HEK293 (cell line): ENCODE results near the gene CARD6.
"Not testable (repeated sequence)": the region's sequence is repeated elsewhere in the genome, so short reads cannot be mapped to it uniquely, and the experiment has no call there.

Experiments
- CTCF ChIA-PET: fragments of 350-600 bp; formaldehyde crosslinking; extraction: SDS; loops from one replicate; lab custom pipeline; 2021; ENCODE audit warnings: antibody characterized with exemption; lab: Yijun Ruan, JAX
- POLR2A ChIA-PET: fragments of 300-600 bp; formaldehyde crosslinking; extraction: SDS; loops from one replicate; lab custom pipeline; 2020; ENCODE audit warnings: antibody characterized with exemption, inconsistent platforms; lab: Yijun Ruan, JAX
- H3K27ac ChIP-seq: fragments of 200-500 bp; sonication (Bioruptor generic); 2 replicates; pipeline ENCODE4 v1.5.1; 2014; ENCODE audit warnings: low read depth, low read length, control low read depth, inconsistent platforms; ENCODE audit errors: extremely low read depth
- H3K36me3 ChIP-seq, 2 experiments: fragments of 200-500 bp in 1 of 2; sonication (Bioruptor generic) in 1 of 2; 1 replicate in 1 of 2; 2 replicates in 1 of 2; pipeline ENCODE4 v1.5.1; 2014 to 2017; ENCODE audit warnings: inconsistent platforms in 2 of 2, low read length in 2 of 2; ENCODE audit not compliant: control insufficient read depth in 2 of 2, insufficient read depth in 1 of 2
- H3K4me1 ChIP-seq: fragments of 200-500 bp; sonication (Bioruptor generic); 2 replicates; pipeline ENCODE4 v1.5.1; 2014; ENCODE audit warnings: mild to moderate bottlenecking, low read length, inconsistent platforms; ENCODE audit not compliant: control insufficient read depth, insufficient read depth
- H3K4me3 ChIP-seq: 2 replicates; pipeline ENCODE4 v1.5.1; 2011; ENCODE audit warnings: low read depth, mild to moderate bottlenecking, control low read depth, low read length, moderate library complexity
- H3K9me3 ChIP-seq: fragments of 200-500 bp; sonication (Bioruptor generic); 2 replicates; pipeline ENCODE4 v1.5.1; 2014; ENCODE audit warnings: low read depth, low read length, inconsistent platforms; ENCODE audit not compliant: control insufficient read depth, insufficient read depth
- GLIS1 ChIP-seq: fragments of 450-650 bp; formaldehyde crosslinking; IDR thresholded peaks from 2 replicates; pipeline ENCODE4 v1.5.1; 2016; ENCODE audit warnings: missing biosample characterization, missing genetic modification characterization
- MZF1 ChIP-seq: fragments of 450-650 bp; formaldehyde crosslinking; IDR thresholded peaks from 2 replicates; pipeline ENCODE4 v1.5.1; 2017; ENCODE audit warnings: missing biosample characterization, missing genetic modification characterization, borderline replicate concordance
- SCRT1 ChIP-seq: fragments of 450-650 bp; formaldehyde crosslinking; IDR thresholded peaks from 2 replicates; pipeline ENCODE4 v1.5.1; 2016; ENCODE audit warnings: missing biosample characterization, missing genetic modification characterization, borderline replicate concordance
- ZBTB17 ChIP-seq: fragments of 450-650 bp; formaldehyde crosslinking; IDR thresholded peaks from 2 replicates; pipeline ENCODE4 v1.5.1; 2016; ENCODE audit warnings: missing biosample characterization, missing genetic modification characterization
- ZEB2 ChIP-seq: fragments of 450-650 bp; formaldehyde crosslinking; IDR thresholded peaks from 2 replicates; pipeline ENCODE4 v1.5.1; 2016; ENCODE audit warnings: missing biosample characterization, missing genetic modification characterization
- ZNF391 ChIP-seq: fragments of 450-650 bp; formaldehyde crosslinking; IDR thresholded peaks from 2 replicates; pipeline ENCODE4 v1.5.1; 2016; ENCODE audit warnings: low read depth, missing biosample characterization, missing genetic modification characterization, borderline replicate concordance
- ZNF394 ChIP-seq: fragments of 450-650 bp; formaldehyde crosslinking; IDR thresholded peaks from 2 replicates; pipeline ENCODE4 v1.5.1; 2016; ENCODE audit warnings: missing biosample characterization, missing genetic modification characterization, mild to moderate bottlenecking, moderate library complexity, borderline replicate concordance
- ZNF558 ChIP-seq: fragments of 450-650 bp; formaldehyde crosslinking; IDR thresholded peaks from 2 replicates; pipeline ENCODE4 v1.5.1; 2016; ENCODE audit warnings: missing biosample characterization, missing genetic modification characterization
- ZNF629 ChIP-seq: fragments of 450-650 bp; formaldehyde crosslinking; IDR thresholded peaks from 2 replicates; pipeline ENCODE4 v1.5.1; 2017; ENCODE audit warnings: missing biosample characterization, missing genetic modification characterization
- ZSCAN30 ChIP-seq: fragments of 450-650 bp; IDR thresholded peaks from 2 replicates; pipeline ENCODE4 v1.5.1; 2018; ENCODE audit warnings: missing biosample characterization, mild to moderate bottlenecking, missing genetic modification characterization, moderate library complexity
- TF ChIP-seq, protein P1 (sequence below): fragments of 450-650 bp; formaldehyde crosslinking; IDR thresholded peaks from 2 replicates; pipeline ENCODE4 v1.5.1; 2016; ENCODE audit warnings: missing biosample characterization, missing genetic modification characterization
- TF ChIP-seq, protein P2 (sequence below): fragments of 450-650 bp; formaldehyde crosslinking; IDR thresholded peaks from 2 replicates; pipeline ENCODE4 v1.5.1; 2017; ENCODE audit warnings: missing biosample characterization, missing genetic modification characterization
- TF ChIP-seq, protein P3 (sequence below): fragments of 450-650 bp; IDR thresholded peaks from 2 replicates; pipeline ENCODE4 v1.5.1; 2018; ENCODE audit warnings: missing biosample characterization, mild to moderate bottlenecking, missing genetic modification characterization

Gene CARD6

DNA sequence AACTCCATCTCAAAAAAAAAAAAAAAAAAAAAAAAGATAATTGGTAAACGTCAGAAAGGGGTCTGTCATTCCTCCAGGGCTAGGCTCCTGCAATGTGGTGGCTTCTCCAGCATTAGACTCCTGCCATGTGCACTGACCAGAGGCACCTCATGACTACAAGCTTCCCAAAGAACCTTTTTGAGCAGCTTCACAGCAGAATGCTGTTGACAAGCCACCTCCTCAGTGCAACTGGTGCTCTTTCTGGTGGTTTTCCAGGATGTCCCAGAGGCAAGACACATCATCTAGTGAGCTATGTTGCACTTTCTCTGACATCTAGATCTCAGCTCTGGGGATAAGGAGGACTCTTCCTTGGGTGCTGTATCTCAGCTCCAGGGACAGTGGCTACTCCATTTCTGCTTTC lies 17.7 kb upstream of the CARD6 start (continued):
- TF ChIP-seq, protein P1, sequence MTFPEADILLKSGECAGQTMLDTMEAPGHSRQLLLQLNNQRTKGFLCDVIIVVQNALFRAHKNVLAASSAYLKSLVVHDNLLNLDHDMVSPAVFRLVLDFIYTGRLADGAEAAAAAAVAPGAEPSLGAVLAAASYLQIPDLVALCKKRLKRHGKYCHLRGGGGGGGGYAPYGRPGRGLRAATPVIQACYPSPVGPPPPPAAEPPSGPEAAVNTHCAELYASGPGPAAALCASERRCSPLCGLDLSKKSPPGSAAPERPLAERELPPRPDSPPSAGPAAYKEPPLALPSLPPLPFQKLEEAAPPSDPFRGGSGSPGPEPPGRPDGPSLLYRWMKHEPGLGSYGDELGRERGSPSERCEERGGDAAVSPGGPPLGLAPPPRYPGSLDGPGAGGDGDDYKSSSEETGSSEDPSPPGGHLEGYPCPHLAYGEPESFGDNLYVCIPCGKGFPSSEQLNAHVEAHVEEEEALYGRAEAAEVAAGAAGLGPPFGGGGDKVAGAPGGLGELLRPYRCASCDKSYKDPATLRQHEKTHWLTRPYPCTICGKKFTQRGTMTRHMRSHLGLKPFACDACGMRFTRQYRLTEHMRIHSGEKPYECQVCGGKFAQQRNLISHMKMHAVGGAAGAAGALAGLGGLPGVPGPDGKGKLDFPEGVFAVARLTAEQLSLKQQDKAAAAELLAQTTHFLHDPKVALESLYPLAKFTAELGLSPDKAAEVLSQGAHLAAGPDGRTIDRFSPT (tag by site-specific recombination) = no peak
- TF ChIP-seq, protein P2, sequence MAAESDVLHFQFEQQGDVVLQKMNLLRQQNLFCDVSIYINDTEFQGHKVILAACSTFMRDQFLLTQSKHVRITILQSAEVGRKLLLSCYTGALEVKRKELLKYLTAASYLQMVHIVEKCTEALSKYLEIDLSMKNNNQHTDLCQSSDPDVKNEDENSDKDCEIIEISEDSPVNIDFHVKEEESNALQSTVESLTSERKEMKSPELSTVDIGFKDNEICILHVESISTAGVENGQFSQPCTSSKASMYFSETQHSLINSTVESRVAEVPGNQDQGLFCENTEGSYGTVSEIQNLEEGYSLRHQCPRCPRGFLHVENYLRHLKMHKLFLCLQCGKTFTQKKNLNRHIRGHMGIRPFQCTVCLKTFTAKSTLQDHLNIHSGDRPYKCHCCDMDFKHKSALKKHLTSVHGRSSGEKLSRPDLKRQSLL (tag by site-specific recombination) = no peak
- TF ChIP-seq ZNF558 (tag by site-specific recombination) (no peak), SCRT1 (tag by site-specific recombination) (peak; percentile 76), ZBTB17 (tag by site-specific recombination) (0 out of 2 replicates have a peak, but pooled peaks have one; percentile 25)

DNA sequence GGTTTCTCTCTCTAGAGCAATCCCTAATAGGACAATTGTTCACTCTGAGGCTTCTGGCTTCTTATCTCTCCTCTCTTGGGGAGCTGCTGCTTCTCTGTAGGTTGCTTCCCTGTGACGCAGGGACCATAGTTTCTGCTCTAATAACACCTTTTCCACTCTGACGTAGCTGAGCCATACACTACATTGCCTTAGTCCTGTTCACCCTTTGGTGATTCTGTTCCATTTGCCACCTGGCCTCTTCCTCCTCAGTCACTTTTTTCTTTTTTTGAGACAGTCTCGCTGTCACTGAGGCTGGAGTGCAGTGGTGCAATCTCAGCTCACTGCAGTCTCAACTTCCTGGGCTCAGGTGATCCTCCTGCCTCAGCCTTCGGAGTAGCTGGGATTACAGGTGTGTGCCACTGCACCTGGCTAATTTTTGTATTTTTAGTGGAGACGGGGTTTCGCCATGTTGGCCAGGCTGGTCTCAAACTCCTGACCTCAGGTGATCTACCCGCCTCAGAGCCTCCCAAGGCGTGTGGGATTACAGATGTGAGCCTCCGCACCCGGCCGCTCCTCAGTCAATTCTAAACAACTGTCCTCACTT lies 15.6 kb upstream of the CARD6 start:
- not testable (repeated sequence) for H3K4me3 ChIP-seq, H3K27ac ChIP-seq, H3K9me3 ChIP-seq, H3K4me1 ChIP-seq
- H3K36me3 ChIP-seq = peaks cover 48 to 53% of the 10 kb centered on the region in 2 experiments
- TF ChIP-seq ZNF629 (tag by site-specific recombination) (peak; percentile 71), ZNF394 (tag by site-specific recombination) (peak; percentile 56; the same call in 1 of the 2 replicates), ZSCAN30 (tag by site-specific recombination) (0 out of 2 replicates have a peak, but pooled peaks have one; percentile 25), ZBTB17 (tag by site-specific recombination) (peak; percentile 22), ZEB2 (tag by site-specific recombination) (peak; percentile 57), MZF1 (tag by site-specific recombination) (peak; percentile 59; the same call in 1 of the 2 replicates), GLIS1 (tag by site-specific recombination) (peak; percentile 28; the same call in 1 of the 2 replicates)
- ChIA-PET CTCF (interaction anchor here (1.7 kb wide), 1 partner anchor 27 kb away, joined by 4 read pairs; the partner anchor contains the start of gene PRKAA1), POLR2A (interaction anchor here (1.2 to 1.3 kb wide), 2 partner anchors 10 to 24 kb away, joined by 3 to 4 read pairs; partner anchors contain the start of gene RPL37)

DNA sequence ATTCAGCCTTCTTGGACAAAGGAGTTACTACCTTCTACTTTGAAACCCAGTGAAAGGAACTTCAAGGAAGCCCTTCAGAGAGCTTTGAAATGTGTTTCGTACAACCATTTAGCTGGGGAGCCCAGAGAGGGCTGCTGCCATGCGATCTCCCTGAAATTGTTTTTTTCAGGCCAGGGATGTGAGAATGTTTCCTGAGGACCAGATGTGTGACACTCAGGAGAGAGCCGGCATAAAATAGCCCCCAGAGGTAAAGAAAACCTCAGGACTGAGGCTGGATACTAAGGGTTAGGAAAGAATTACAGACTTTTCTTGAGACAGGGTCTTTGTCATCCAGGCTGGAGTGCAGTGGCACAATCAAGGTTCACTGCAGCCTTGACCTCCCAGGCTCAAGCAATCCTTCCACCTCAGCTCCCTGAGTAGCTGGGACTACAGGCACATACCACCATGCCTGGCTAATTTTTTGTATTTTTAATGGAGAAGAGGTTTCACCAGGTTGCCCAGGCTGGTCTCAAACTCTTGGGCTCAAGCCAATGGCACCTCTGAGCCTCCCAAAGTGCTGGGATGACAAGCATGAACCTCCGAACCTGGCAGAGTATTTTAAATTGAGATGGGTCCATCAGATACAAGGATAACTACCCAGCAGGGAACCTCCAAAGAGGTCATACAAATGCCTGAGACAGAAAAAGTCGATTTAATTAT lies 14.5 kb upstream of the CARD6 start:
- Histone ChIP-seq H3K36me3 (peaks cover 58 to 64% of the 10 kb centered on the region in 2 experiments), H3K27ac (no peak overlapping the region), H3K4me3 (no peak overlapping the region), H3K4me1 (no peaks in the 10 kb centered on the region), H3K9me3 (no peaks in the 10 kb centered on the region)
- ChIA-PET CTCF (interaction anchor here (0.7 to 1.7 kb wide), 2 partner anchors 28 to 67 kb away, joined by 3 to 4 read pairs; partner anchors contain the start of gene PRKAA1), POLR2A (interaction anchor here (0.6 to 1.2 kb wide), 3 partner anchors 9 to 69 kb away, joined by 3 to 4 read pairs (median 4); no protein-coding TSS in a partner anchor)
- TF ChIP-seq, protein P3, sequence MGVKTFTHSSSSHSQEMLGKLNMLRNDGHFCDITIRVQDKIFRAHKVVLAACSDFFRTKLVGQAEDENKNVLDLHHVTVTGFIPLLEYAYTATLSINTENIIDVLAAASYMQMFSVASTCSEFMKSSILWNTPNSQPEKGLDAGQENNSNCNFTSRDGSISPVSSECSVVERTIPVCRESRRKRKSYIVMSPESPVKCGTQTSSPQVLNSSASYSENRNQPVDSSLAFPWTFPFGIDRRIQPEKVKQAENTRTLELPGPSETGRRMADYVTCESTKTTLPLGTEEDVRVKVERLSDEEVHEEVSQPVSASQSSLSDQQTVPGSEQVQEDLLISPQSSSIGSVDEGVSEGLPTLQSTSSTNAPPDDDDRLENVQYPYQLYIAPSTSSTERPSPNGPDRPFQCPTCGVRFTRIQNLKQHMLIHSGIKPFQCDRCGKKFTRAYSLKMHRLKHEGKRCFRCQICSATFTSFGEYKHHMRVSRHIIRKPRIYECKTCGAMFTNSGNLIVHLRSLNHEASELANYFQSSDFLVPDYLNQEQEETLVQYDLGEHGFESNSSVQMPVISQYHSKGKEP (tag by site-specific recombination) = 0 out of 2 replicates have a peak, but pooled peaks have one; percentile 28
- no peak for TF ChIP-seq ZNF391 (tag by site-specific recombination)
- TF ChIP-seq, all 188 proteins: peak for 1
